Liver (tissue), 9 donors: ENCODE data around the gene RPUSD1. TPM values are rescaled to one million over a fixed set of nuclear protein-coding genes. Genes with fewer than 3 reads are reported as not detected.
"Not testable (repeated sequence)": the region's sequence is repeated elsewhere in the genome, so short reads cannot be mapped to it uniquely, and the experiment has no call there.

ENCODE experiments used
- DNase-seq: peaks from one replicate; pipeline ENCODE4 v3.0.0-alpha.2; 2017; ENCODE audit warnings: low spot score
- H3K27ac ChIP-seq, 2 donors: one replicate each; pipeline ENCODE4 v1.7.0; 2013; ENCODE audit warnings: inconsistent platforms in 2 of 2, low read length in 2 of 2, control low read depth in 1 of 2, low read depth in 1 of 2, mild to moderate bottlenecking in 1 of 2
- H3K27me3 ChIP-seq, 4 donors: one replicate each; pipeline versions ENCODE4 v1.6.1 to v1.7.0; 2013; ENCODE audit warnings: low read length in 3 of 4, inconsistent platforms in 1 of 4, mild to moderate bottlenecking in 1 of 4, moderate library complexity in 1 of 4; ENCODE audit not compliant: control insufficient read depth in 4 of 4, insufficient read depth in 4 of 4
- H3K36me3 ChIP-seq, 4 donors: one replicate each; pipeline versions ENCODE4 v1.6.1 to v1.7.0; 2013; ENCODE audit warnings: low read length in 3 of 4, mild to moderate bottlenecking in 3 of 4, low read depth in 1 of 4, moderate library complexity in 1 of 4; ENCODE audit not compliant: control insufficient read depth in 4 of 4, insufficient read depth in 3 of 4
- H3K4me1 ChIP-seq, 4 donors: one replicate each; pipeline versions ENCODE4 v1.6.1 to v1.7.0; 2013; ENCODE audit warnings: low read length in 3 of 4, mild to moderate bottlenecking in 3 of 4, moderate library complexity in 1 of 4; ENCODE audit not compliant: control insufficient read depth in 4 of 4, insufficient read depth in 4 of 4
- H3K4me3 ChIP-seq, 3 donors: one replicate each; pipeline versions ENCODE4 v1.6.1 to v1.7.0; 2013; ENCODE audit warnings: low read length in 3 of 3, control low read depth in 1 of 3, low read depth in 1 of 3, mild to moderate bottlenecking in 1 of 3
- H3K9ac ChIP-seq, 2 donors: one replicate each; pipeline ENCODE4 v1.7.0; 2013; ENCODE audit warnings: low read length in 2 of 2, mild to moderate bottlenecking in 2 of 2, moderate library complexity in 2 of 2, control low read depth in 1 of 2, low read depth in 1 of 2
- H3K9me3 ChIP-seq, 4 donors: one replicate each; pipeline versions ENCODE4 v1.6.1 to v1.7.0; 2013; ENCODE audit warnings: low read length in 3 of 4; ENCODE audit not compliant: control insufficient read depth in 4 of 4
- EGR1 ChIP-seq, 2 donors: IDR thresholded peaks; 2 replicates each; pipeline ENCODE4 v1.6.1; 2016 to 2018; ENCODE audit warnings: antibody characterized with exemption in 2 of 2, low read depth in 2 of 2
- FOXA1 ChIP-seq: IDR thresholded peaks from 2 replicates; pipeline ENCODE4 v1.6.1; 2016; ENCODE audit warnings: antibody characterized with exemption
- FOXA2 ChIP-seq: IDR thresholded peaks from 2 replicates; pipeline ENCODE4 v1.6.1; 2016; ENCODE audit warnings: antibody characterized with exemption
- GABPA ChIP-seq, 2 donors: IDR thresholded peaks in 1 of 2; conservative IDR thresholded peaks in 1 of 2; 2 replicates each; pipeline ENCODE4 v1.6.1; 2016; ENCODE audit warnings: antibody characterized with exemption in 2 of 2, mild to moderate bottlenecking in 1 of 2, moderate library complexity in 1 of 2
- HNF4A ChIP-seq, 2 donors: conservative IDR thresholded peaks; 2 replicates each; pipeline ENCODE4 v1.6.1; 2016; ENCODE audit warnings: antibody characterized with exemption in 2 of 2, mild to moderate bottlenecking in 2 of 2
- JUND ChIP-seq, 2 donors: IDR thresholded peaks; 2 replicates each; pipeline ENCODE4 v1.6.1; 2016; ENCODE audit warnings: antibody characterized with exemption in 2 of 2
- NR2F2 ChIP-seq: IDR thresholded peaks from 2 replicates; pipeline ENCODE4 v1.6.1; 2016; ENCODE audit warnings: antibody characterized with exemption
- RAD21 ChIP-seq, 2 donors: IDR thresholded peaks; 2 replicates each; pipeline ENCODE4 v1.6.1; 2016; ENCODE audit warnings: antibody characterized with exemption in 2 of 2, mild to moderate bottlenecking in 2 of 2
- RXRA ChIP-seq, 2 donors: IDR thresholded peaks; 2 replicates each; pipeline ENCODE4 v1.6.1; 2017 to 2018; ENCODE audit warnings: antibody characterized with exemption in 2 of 2, mild to moderate bottlenecking in 1 of 2
- SP1 ChIP-seq: IDR thresholded peaks from 2 replicates; pipeline ENCODE4 v1.6.1; 2018; ENCODE audit warnings: antibody characterized with exemption, mild to moderate bottlenecking
- TAF1 ChIP-seq: conservative IDR thresholded peaks from 2 replicates; pipeline ENCODE4 v1.6.1; 2016; ENCODE audit warnings: antibody characterized with exemption, mild to moderate bottlenecking
- YY1 ChIP-seq: IDR thresholded peaks from 2 replicates; pipeline ENCODE4 v1.6.1; 2016; ENCODE audit warnings: antibody characterized with exemption, mild to moderate bottlenecking
- WGBS: extraction: QIAGEN DNeasy Blood & Tissue Kit; methylation state at CpG from one replicate; pipeline ENCODE4 v1.1.7; 2013; 5-methylcytosine and 5-hydroxymethylcytosine counted together
- polyA plus RNA-seq, 2 donors: library from polyadenylated mRNA; stranded (reverse) in 1 of 2; unstranded in 1 of 2; fragments of 200-250 nt in 1 of 2; fragments of >200 nt in 1 of 2; fragmentation: Nextera tagmentation in 1 of 2; extraction: Ambion mirVana in 1 of 2; gene quantifications; one replicate each; pipeline versions ENCODE4 v1.2.1 to v1.2.3, GENCODE V29; 2013 to 2015
- total RNA-seq, 2 donors: library from RNA; depleted of rRNA; stranded (reverse); fragments of >200 nt; gene quantifications; one replicate each; pipeline ENCODE4 v1.2.3, GENCODE V29; 2014
- TF ChIP-seq, protein P1 (sequence below): IDR thresholded peaks from 2 replicates; pipeline ENCODE4 v1.6.1; 2016; ENCODE audit warnings: antibody characterized with exemption
- TF ChIP-seq, protein P2 (sequence below): fragments of 150-350 bp; IDR thresholded peaks from 2 replicates; pipeline ENCODE4 v1.5.1; 2017; ENCODE audit warnings: improper control_type of control experiment, low read depth, low read length; ENCODE audit not compliant: missing input control
- TF ChIP-seq, protein P3 (sequence below): IDR thresholded peaks from 2 replicates; pipeline ENCODE4 v1.6.1; 2016; ENCODE audit warnings: antibody characterized with exemption, mild to moderate bottlenecking
- TF ChIP-seq, protein P4 (sequence below): IDR thresholded peaks from 2 replicates; pipeline ENCODE4 v1.6.1; 2016; ENCODE audit warnings: antibody characterized with exemption
- donor health status: healthy.
- donor health status: healthy.
- donor health status: healthy.
- donor health status: healthy.
- donor health status: healthy.

The RPUSD1 gene
- total and polyA plus RNA-seq, 4 donors, result 4.5 to 10.7 (median 8.9) TPM

DNA sequence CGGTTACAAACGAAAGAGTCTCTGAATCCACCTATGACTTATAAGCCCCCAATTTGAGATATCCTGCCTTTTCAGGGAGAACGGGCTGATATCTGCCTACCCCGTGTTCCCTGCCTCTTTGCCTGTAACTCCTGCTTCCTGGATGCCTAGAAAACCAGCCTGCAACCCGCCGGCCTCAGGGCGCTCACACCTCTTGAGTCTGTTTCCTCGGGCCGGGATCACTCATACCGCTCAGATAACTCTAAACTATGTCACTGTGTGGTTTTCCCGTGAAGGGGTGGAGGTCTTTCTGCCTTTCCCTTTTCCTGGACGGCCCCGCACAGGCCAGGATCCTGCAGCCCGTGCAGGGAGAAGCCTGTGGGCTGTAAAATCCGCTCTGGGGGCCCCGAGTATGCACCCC, 10.4 kb downstream of the RPUSD1 start:
- WGBS, result 36% methylated on average over 16 of the region's 16 CpGs
- H3K9ac ChIP-seq, result no peak overlapping the region
- no peak overlapping the region for H3K4me3 ChIP-seq
- peaks cover 0 to 4% (median 0%) of the 10 kb centered on the region in 4 donors for H3K27me3 ChIP-seq
- DNase-seq, result no peak
- H3K27ac ChIP-seq, result no peak overlapping the region
- no peaks in the 10 kb centered on the region for H3K9me3 ChIP-seq
- no peaks in the 10 kb centered on the region for H3K36me3 ChIP-seq
- H3K4me1 ChIP-seq, result no peaks in the 10 kb centered on the region
- TF ChIP-seq FOXA2, result no peak

DNA sequence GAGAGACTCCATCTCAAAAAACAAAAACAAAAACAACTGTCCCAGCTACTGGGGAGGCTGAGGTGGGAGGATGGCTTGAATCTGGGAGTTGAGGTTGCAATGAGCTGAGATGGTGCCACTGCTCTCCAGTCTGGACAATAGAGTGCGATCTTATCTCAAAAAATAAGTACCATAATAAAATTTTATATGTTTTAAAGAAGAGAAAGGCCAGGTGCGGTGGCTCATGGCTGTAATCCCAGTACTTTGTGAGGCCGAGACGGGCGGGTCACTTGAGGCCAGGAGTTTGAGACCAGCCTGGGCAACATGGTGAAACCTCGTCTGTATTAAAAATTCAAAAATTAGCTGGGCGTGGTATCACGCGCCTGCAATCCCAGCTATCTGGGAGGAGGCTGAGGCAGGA, 11.4 kb downstream of the RPUSD1 start:
- Histone ChIP-seq H3K9ac (no peak overlapping the region), H3K4me1 (no peaks in the 10 kb centered on the region), H3K36me3 (no peaks in the 10 kb centered on the region), H3K4me3 (no peak overlapping the region), H3K27ac (no peak overlapping the region), H3K9me3 (no peaks in the 10 kb centered on the region), H3K27me3 (peaks cover 0 to 4% (median 0%) of the 10 kb centered on the region in 4 donors)
- WGBS, result 82% methylated on average over 9 of the region's 9 CpGs
- no peak for DNase-seq
- TF ChIP-seq, protein P1, sequence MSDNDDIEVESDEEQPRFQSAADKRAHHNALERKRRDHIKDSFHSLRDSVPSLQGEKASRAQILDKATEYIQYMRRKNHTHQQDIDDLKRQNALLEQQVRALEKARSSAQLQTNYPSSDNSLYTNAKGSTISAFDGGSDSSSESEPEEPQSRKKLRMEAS, result no peak
- no peak for TF ChIP-seq FOXA2
- TF ChIP-seq, protein P2, sequence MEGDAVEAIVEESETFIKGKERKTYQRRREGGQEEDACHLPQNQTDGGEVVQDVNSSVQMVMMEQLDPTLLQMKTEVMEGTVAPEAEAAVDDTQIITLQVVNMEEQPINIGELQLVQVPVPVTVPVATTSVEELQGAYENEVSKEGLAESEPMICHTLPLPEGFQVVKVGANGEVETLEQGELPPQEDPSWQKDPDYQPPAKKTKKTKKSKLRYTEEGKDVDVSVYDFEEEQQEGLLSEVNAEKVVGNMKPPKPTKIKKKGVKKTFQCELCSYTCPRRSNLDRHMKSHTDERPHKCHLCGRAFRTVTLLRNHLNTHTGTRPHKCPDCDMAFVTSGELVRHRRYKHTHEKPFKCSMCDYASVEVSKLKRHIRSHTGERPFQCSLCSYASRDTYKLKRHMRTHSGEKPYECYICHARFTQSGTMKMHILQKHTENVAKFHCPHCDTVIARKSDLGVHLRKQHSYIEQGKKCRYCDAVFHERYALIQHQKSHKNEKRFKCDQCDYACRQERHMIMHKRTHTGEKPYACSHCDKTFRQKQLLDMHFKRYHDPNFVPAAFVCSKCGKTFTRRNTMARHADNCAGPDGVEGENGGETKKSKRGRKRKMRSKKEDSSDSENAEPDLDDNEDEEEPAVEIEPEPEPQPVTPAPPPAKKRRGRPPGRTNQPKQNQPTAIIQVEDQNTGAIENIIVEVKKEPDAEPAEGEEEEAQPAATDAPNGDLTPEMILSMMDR, result no peak
- TF ChIP-seq HNF4A (conservative IDR thresholded peaks at IDR 0.05), result no peak
- TF ChIP-seq, protein P3, sequence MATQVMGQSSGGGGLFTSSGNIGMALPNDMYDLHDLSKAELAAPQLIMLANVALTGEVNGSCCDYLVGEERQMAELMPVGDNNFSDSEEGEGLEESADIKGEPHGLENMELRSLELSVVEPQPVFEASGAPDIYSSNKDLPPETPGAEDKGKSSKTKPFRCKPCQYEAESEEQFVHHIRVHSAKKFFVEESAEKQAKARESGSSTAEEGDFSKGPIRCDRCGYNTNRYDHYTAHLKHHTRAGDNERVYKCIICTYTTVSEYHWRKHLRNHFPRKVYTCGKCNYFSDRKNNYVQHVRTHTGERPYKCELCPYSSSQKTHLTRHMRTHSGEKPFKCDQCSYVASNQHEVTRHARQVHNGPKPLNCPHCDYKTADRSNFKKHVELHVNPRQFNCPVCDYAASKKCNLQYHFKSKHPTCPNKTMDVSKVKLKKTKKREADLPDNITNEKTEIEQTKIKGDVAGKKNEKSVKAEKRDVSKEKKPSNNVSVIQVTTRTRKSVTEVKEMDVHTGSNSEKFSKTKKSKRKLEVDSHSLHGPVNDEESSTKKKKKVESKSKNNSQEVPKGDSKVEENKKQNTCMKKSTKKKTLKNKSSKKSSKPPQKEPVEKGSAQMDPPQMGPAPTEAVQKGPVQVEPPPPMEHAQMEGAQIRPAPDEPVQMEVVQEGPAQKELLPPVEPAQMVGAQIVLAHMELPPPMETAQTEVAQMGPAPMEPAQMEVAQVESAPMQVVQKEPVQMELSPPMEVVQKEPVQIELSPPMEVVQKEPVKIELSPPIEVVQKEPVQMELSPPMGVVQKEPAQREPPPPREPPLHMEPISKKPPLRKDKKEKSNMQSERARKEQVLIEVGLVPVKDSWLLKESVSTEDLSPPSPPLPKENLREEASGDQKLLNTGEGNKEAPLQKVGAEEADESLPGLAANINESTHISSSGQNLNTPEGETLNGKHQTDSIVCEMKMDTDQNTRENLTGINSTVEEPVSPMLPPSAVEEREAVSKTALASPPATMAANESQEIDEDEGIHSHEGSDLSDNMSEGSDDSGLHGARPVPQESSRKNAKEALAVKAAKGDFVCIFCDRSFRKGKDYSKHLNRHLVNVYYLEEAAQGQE, result no peak
- no peak for TF ChIP-seq TAF1
- TF ChIP-seq, protein P4, sequence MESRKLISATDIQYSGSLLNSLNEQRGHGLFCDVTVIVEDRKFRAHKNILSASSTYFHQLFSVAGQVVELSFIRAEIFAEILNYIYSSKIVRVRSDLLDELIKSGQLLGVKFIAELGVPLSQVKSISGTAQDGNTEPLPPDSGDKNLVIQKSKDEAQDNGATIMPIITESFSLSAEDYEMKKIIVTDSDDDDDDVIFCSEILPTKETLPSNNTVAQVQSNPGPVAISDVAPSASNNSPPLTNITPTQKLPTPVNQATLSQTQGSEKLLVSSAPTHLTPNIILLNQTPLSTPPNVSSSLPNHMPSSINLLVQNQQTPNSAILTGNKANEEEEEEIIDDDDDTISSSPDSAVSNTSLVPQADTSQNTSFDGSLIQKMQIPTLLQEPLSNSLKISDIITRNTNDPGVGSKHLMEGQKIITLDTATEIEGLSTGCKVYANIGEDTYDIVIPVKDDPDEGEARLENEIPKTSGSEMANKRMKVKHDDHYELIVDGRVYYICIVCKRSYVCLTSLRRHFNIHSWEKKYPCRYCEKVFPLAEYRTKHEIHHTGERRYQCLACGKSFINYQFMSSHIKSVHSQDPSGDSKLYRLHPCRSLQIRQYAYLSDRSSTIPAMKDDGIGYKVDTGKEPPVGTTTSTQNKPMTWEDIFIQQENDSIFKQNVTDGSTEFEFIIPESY, result no peak
- TF ChIP-seq EGR1 (IDR thresholded peaks at IDR 0.05; ENCODE audit: low read depth in 2 of 2), result no peak
- TF ChIP-seq RXRA (IDR thresholded peaks at IDR 0.05), result no peak
- TF ChIP-seq RAD21 (IDR thresholded peaks at IDR 0.05), result no peak
- no peak for TF ChIP-seq FOXA1
- TF ChIP-seq NR2F2, result no peak
- TF ChIP-seq GABPA (IDR thresholded peaks at IDR 0.05 in 1 of 2, conservative IDR thresholded peaks at IDR 0.05 in 1 of 2), result no peak
- no peak for TF ChIP-seq YY1
- no peak for TF ChIP-seq JUND (IDR thresholded peaks at IDR 0.05)
- no peak for TF ChIP-seq SP1

DNA sequence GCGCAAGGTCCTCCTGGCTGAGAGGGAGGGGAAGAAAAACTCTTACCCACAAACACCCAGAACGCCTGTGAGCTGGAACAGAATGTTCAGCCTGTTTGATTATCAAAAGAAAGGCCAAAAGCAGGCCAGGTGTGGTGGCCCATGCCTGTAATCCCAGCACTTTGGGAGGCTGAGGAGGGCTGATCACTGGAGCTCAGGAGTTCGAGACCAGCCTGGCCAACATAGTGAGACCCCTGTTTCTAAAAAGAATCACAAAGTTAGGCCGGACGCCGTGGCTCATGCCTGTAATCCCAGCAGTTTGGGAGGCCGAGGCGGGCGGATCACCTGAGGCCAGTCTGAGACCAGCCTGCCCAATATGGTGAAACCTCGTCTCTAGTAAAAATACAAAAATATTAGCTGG, 11.9 kb downstream of the RPUSD1 start:
- not testable (repeated sequence) for H3K27ac ChIP-seq, DNase-seq, H3K4me1 ChIP-seq, H3K9ac ChIP-seq, H3K4me3 ChIP-seq, H3K36me3 ChIP-seq, H3K27me3 ChIP-seq, H3K9me3 ChIP-seq
- WGBS, result 86% methylated on average over 10 of the region's 10 CpGs
